ENCODE results near the gene ZNF330.

Gene ZNF330

GRCh38 chr4:141220271-141220670 is 424 bp upstream of the ZNF330 start:
- TF ChIP-seq, protein P1, sequence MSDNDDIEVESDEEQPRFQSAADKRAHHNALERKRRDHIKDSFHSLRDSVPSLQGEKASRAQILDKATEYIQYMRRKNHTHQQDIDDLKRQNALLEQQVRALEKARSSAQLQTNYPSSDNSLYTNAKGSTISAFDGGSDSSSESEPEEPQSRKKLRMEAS (IDR thresholded peaks at IDR 0.05), result no peak
- TF ChIP-seq FOXM1 (IDR thresholded peaks at IDR 0.05; ENCODE audit: borderline replicate concordance, low read depth), result no peak
- no peak for TF ChIP-seq RAD21 (IDR thresholded peaks at IDR 0.05; ENCODE audit: low read depth)

DNA sequence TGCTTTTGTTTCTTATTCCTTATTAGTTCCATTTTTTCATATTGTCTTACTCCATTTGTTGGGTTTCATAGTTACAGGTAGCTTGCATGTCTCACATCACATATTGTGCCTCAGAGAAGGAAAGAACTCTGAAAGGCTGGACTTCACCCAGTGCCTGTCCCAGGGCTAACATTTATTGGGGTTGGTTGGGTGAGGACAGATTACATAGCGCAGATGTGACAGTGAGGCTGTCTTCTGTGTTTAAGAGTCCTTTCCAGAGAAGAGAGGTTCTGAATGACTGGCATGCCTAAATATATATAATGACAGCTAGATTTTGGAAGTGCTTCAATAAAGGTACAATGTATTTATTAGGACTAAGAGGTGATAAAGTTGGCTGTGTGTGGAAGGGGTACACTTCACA is 2.7 kb downstream of the ZNF330 start:
- TF ChIP-seq NFIC (IDR thresholded peaks at IDR 0.05) (no peak), RAD21 (IDR thresholded peaks at IDR 0.05; ENCODE audit: low read depth) (no peak), EP300 (IDR thresholded peaks at IDR 0.05; ENCODE audit: borderline replicate concordance) (no peak), TCF12 (IDR thresholded peaks at IDR 0.05; ENCODE audit: low read depth) (no peak), EGR1 (IDR thresholded peaks at IDR 0.05) (no peak)

- TF ChIP-seq TEAD4 (IDR thresholded peaks at IDR 0.05), result no peak
- TF ChIP-seq RAD21 (IDR thresholded peaks at IDR 0.05; ENCODE audit: low read depth), result no peak
- TF ChIP-seq YY1 (IDR thresholded peaks at IDR 0.05; ENCODE audit: low read depth), result no peak
- no peak for TF ChIP-seq TAF1 (IDR thresholded peaks at IDR 0.05; ENCODE audit: low read depth)
- no peak for TF ChIP-seq FOXM1 (IDR thresholded peaks at IDR 0.05; ENCODE audit: borderline replicate concordance, low read depth)
- no peak for TF ChIP-seq NFIC (IDR thresholded peaks at IDR 0.05)
- no peak for TF ChIP-seq TCF12 (IDR thresholded peaks at IDR 0.05; ENCODE audit: low read depth)
Observed at GRCh38 chr4:141229408-141230101, 8.9 kb downstream of the ZNF330 start.

DNA sequence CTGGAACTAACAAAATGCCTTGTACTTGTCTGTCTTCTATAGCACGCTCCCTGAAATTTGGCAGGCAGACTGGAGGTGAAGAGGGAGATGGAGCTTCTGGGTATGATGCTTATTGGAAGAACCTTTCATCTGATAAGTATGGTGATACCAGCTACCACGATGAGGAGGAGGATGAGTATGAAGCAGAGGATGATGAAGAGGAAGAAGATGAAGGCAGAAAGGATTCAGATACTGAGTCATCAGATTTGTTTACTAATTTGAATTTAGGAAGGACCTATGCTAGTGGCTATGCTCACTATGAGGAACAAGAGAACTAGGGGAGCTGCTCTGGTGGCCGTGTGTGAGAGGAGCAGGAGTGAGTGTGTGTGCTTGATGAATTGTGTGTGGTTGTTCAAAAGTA is 13.0 kb downstream of the ZNF330 start:
- no peak for TF ChIP-seq EP300 (IDR thresholded peaks at IDR 0.05; ENCODE audit: borderline replicate concordance)
- TF ChIP-seq FOXM1 (IDR thresholded peaks at IDR 0.05; ENCODE audit: borderline replicate concordance, low read depth), result no peak
- TF ChIP-seq CREB1 (IDR thresholded peaks at IDR 0.05; ENCODE audit: low read depth), result no peak

- no peak for TF ChIP-seq NFIC (IDR thresholded peaks at IDR 0.05)
Observed at GRCh38 chr4:141238186-141238585, 17.5 kb downstream of the ZNF330 start.

GRCh38 chr4:141240259-141240658 is 19.6 kb downstream of the ZNF330 start:
- no peak for TF ChIP-seq EGR1 (IDR thresholded peaks at IDR 0.05)

DNA sequence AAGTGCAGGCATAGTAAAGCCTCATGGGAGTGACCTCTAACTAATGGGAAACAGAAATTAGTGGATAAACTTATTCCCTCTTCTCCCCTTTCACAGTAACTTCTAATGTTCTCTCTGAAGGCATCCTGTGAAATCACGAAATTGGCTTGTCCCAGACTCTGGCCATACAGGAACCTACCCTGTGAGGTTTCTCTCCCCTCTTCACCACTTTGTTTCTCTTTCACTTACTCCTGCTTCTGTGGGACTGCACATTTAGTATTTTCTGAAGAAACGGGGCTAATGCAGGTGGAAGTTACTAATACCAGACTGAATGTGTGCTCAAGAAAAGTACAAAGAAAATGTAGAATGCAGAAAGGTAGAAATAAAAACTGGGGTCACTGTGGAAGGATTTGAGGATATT is 20.0 kb downstream of the ZNF330 start:
- TF ChIP-seq EGR1 (IDR thresholded peaks at IDR 0.05) (no peak), TAF1 (IDR thresholded peaks at IDR 0.05; ENCODE audit: low read depth) (no peak), TCF12 (IDR thresholded peaks at IDR 0.05; ENCODE audit: low read depth) (no peak), CREB1 (IDR thresholded peaks at IDR 0.05; ENCODE audit: low read depth) (no peak), NFIC (IDR thresholded peaks at IDR 0.05) (no peak), CEBPB (IDR thresholded peaks at IDR 0.05) (no peak), FOXM1 (IDR thresholded peaks at IDR 0.05; ENCODE audit: borderline replicate concordance, low read depth) (no peak), ZBTB7A (IDR thresholded peaks at IDR 0.05; ENCODE audit: low read depth) (no peak)
- TF ChIP-seq, protein P2, sequence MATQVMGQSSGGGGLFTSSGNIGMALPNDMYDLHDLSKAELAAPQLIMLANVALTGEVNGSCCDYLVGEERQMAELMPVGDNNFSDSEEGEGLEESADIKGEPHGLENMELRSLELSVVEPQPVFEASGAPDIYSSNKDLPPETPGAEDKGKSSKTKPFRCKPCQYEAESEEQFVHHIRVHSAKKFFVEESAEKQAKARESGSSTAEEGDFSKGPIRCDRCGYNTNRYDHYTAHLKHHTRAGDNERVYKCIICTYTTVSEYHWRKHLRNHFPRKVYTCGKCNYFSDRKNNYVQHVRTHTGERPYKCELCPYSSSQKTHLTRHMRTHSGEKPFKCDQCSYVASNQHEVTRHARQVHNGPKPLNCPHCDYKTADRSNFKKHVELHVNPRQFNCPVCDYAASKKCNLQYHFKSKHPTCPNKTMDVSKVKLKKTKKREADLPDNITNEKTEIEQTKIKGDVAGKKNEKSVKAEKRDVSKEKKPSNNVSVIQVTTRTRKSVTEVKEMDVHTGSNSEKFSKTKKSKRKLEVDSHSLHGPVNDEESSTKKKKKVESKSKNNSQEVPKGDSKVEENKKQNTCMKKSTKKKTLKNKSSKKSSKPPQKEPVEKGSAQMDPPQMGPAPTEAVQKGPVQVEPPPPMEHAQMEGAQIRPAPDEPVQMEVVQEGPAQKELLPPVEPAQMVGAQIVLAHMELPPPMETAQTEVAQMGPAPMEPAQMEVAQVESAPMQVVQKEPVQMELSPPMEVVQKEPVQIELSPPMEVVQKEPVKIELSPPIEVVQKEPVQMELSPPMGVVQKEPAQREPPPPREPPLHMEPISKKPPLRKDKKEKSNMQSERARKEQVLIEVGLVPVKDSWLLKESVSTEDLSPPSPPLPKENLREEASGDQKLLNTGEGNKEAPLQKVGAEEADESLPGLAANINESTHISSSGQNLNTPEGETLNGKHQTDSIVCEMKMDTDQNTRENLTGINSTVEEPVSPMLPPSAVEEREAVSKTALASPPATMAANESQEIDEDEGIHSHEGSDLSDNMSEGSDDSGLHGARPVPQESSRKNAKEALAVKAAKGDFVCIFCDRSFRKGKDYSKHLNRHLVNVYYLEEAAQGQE (IDR thresholded peaks at IDR 0.05; ENCODE audit: low read depth), result no peak

GRCh38 chr4:141241986-141242385 is 21.3 kb downstream of the ZNF330 start:
- TF ChIP-seq CREB1 (IDR thresholded peaks at IDR 0.05; ENCODE audit: low read depth) (no peak), NFIC (IDR thresholded peaks at IDR 0.05) (no peak), RAD21 (IDR thresholded peaks at IDR 0.05; ENCODE audit: low read depth) (no peak), USF1 (IDR thresholded peaks at IDR 0.05) (no peak), EP300 (IDR thresholded peaks at IDR 0.05; ENCODE audit: borderline replicate concordance) (no peak), ZBTB7A (IDR thresholded peaks at IDR 0.05; ENCODE audit: low read depth) (no peak), TAF1 (IDR thresholded peaks at IDR 0.05; ENCODE audit: low read depth) (no peak), FOXM1 (IDR thresholded peaks at IDR 0.05; ENCODE audit: borderline replicate concordance, low read depth) (no peak), TCF12 (IDR thresholded peaks at IDR 0.05; ENCODE audit: low read depth) (no peak), EGR1 (IDR thresholded peaks at IDR 0.05) (no peak), TEAD4 (IDR thresholded peaks at IDR 0.05) (no peak)
- TF ChIP-seq, protein P2 (IDR thresholded peaks at IDR 0.05; ENCODE audit: low read depth), result no peak
- TF ChIP-seq, protein P1 (IDR thresholded peaks at IDR 0.05), result no peak

Data from Ishikawa (cell line).